Activated CD8-positive, alpha-beta memory T cell treated with anti-CD3 and anti-CD28 coated beads for 1 hour (primary cell): ENCODE data around the gene CPED1.

Experiments
- DNase-seq, 2 donors: peaks; one replicate each; pipeline ENCODE4 v3.0.0-alpha.2; 2020; ENCODE audit warnings: low read depth in 1 of 2; ENCODE audit errors: extremely low read depth in 1 of 2

The CPED1 gene

DNA sequence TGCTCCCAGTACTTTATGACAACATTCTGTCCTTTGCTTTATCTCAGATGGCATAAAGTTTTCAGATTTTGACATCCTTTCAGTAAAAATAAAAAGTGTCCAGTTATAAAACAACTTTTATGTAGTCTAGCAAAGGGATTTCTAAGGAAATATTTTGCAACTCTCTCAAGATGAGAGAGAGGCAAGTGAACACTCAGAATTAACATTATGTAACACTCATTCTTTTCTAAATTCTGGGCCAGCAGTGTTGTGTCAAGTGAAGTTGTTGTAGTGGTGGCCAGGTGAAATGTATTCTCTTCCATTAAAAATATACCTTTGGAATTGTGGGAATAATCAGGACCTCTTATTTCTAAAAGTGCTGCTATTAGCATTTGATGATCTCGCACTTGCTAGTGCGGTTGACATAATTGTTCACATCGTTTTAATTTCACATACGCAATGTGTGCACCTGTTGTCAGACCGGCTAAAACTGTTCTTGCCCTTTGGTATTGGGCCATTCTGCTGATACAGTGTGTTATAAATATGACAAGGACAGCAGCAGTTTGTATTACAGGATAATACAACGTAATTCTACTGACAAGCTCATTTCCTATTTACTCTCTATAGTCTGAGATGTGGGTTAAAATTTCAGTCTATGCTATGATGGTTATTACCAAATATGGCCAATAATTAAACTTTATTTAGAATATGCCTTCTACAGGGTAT lies 23.8 kb downstream of the CPED1 start:
- DNase-seq, result no peak

GRCh38 chr7:121012919-121013318 lies 24.4 kb downstream of the CPED1 start:
- no peak for DNase-seq

DNA sequence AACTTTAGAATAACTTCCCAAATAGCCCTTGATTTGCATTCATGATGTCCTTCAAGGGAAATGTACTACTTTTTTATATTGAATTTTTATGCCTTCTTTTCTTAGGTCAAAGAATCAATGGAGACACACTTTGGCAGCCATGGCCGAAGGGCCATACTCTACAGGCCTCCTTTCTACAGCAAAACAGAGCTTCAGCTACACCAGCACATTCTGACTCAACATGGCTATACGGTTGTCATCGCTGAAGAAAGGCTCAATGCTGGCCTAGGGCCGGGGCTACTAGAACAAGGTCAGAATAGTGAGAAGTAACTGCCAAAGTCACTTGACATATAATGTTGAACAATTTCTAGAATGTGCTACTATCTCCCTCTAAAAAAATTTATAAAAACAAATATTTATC lies 27.0 kb downstream of the CPED1 start:
- DNase-seq, result no peak

- no peak for DNase-seq
These were observed 28.5 kb downstream of the CPED1 start for GRCh38 chr7:121016966-121017365.

DNA sequence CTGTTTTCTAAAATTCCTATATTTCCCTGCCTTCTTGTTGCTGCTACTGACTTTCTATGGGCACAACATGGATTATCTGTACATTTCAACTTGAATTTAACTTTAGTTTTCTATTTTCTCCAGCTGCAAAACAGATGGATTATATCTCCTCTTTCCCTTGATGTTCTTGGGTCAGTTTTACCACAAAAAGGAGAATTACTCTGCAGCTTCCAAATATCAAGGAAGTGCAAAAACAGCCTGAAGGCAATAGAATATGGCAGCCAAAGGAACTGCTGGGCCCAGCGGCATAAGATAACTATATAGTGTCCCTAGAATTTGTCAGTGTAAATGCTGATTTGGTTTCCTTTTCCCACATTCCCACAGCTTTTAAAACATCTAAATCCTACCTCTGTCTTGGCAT lies 29.1 kb downstream of the CPED1 start:
- DNase-seq, result no peak

DNA sequence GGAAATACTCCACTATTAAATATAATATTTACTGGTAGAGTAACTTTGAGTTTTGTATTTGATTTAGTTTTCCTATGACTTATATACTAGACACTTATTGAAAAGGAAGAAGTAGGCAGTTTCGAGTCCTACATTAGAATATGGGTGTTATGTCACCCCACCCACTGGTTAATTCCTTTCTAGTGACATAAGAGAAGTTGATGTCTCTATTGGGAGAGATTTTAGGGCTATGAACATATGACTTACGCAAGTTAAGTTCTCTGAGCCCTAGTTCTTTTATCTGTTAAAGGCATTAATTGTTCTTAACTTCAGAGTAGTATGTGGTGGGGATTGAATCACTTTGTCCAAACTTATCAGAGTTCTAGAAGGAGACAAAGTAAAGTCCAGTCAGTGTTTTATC lies 30.5 kb downstream of the CPED1 start:
- no peak for DNase-seq

GRCh38 chr7:121020249-121020988 lies 31.9 kb downstream of the CPED1 start:
- no peak for DNase-seq

DNA sequence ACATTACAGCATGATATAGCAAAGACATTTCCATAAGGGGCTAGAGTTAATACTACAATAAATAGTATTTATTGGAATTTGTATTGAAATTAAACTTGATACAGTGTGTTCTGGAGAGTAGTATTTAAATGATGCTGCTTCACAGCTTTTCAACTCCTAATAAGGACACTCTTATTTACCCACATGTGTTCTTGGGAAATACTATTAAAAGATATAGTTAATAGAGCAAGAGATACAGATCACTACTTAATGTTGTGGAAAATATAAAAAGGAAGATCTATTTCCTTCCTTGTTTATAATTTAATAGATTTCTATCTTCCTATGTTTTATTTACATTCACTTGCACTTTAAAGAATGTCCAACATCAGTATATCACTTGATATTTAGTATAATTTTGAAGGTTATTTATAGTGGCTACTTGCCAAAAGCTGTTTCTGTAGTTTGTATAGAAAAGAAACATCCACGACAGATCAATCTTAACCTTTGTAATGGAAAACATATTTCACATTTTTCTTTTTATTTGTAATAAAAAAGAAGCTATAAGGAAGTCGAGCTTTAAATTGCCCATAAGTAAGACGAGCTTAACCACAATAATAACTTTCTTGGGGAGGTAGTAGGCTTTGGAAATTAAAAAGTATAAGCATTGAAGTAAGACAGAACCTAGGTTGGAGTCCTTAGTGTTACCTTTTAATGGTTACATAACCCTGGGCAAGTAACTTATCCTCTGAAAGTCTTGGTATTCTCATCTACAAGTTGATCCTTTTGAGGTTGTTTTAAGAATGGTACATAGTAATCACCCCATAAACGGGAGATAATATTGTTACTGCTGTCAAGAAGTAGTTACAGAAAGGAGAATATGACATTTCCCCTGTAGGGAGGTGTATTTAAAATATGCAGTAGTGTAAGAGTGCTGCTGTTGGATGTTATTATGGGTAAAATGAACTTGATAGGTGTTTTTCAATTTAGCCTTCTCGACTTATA lies 32.8 kb downstream of the CPED1 start:
- no peak for DNase-seq

DNA sequence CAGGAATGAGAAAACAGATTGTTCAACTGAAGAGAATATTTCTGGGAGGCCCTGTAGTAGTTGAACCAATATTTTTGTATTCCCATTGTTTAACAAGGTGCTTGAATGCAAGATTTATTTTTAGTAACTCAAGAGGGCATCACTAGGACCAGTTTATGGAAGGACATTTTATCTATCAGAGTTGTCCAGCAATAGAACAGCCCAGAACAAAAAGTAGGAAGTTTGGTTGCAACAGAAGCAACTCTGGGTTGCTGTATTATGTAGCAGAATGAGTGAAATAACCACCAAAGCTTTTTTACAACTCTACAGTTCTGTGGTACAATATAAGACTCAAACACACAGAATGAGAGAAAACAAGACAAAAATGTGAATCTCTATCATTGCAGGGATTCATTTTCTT lies 34.7 kb downstream of the CPED1 start:
- DNase-seq, result no peak

DNA sequence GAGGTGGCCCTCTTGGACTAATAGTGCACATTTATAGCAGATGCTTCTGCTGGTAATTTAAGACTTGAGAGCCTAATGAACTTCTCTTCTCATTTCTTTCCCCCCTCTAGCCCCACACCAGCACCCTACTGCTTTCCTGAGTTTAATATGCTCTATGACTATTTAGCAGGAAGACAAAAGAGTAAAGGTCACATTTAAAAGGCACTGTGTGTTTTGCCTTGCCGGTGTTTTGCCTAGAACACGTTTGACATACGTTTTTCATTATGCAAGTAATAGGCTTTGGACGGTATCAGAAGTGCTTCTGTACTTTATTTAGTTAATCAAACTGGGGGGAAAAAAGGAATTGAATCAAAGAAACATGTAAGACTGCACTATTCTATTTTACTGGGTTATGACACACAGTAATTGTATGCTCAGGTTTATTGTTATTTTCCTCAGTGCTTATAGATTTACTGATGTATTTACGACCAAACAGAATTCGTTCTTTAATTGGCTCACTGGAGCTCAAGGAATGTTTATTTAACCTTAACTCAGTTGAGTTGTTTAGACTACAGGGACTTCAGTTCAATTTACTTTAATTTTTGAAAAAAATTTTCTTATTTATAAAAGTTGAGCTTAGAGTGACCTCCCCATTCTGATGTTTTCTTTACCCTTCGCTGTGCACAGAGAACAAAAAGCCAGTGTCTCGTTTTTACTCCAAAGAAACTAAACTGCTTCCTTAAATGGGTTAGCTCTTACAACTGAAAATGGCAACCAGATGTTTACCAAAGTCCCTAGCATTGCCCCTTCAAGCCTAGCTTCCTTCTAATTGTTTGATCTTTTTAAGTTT lies 35.4 kb downstream of the CPED1 start:
- no peak for DNase-seq

DNA sequence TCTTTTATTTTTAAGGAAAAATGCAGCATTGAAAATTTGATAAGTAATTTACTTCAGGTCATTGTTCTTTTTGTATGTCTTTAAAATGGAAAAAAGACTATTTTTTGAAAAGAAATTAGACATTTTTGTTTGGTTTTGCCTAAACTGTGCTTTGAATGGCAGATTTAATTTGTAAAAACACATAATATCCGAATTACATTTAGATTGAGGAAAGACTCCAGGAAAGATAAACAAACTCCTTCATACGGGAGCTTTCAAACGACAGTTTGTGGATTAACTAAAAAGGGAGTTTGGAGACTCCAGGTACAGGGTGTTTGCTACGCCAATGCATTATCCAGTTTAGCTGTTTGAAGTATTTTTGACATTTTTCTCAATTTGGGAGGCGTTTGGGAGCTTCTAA lies 36.1 kb downstream of the CPED1 start:
- no peak for DNase-seq

GRCh38 chr7:121026159-121026558 lies 37.6 kb downstream of the CPED1 start:
- no peak for DNase-seq

- DNase-seq, result no peak
These were observed 38.1 kb downstream of the CPED1 start for GRCh38 chr7:121026577-121027111.

DNA sequence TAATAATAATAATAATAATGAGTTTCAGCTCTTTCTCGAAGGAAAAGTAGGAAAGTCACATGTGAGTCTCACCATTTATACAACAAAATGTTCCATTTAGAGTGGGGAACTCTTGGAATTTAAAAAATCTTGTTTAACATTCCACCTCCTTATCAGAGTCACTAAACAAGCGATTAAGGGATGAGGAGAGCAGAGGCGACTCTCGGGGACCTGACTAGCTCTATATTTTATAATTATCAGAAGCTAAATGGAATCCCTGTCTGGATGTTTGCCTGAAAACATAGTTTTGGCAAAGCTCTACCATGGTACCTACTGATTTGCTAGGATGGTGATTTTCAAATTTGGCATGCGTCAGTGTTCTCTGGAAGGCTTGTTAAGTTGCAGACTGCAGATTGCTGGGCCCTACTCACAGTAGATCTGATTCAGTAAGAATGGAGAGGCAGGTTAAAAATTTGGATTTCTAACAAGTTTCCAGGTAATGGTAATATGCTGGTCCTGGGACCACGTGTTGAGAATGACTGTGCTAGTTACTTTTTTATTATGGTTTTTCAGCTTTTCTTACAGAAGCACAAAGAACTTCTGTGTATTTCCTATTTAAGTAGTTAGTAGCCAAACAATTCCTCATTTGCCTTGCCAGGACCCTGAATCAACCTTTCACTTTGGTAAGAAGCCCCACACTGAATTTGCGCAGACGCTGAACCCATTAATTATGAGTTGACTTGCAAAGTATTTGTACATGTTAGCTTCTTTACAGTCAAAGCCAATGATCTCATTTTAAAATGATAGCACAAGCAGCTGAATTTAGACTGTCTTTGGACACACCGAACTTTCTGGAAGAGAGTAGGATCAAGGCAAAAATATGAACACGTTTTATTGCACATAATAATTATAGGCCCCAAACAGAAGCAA lies 39.5 kb downstream of the CPED1 start:
- DNase-seq, result no peak

GRCh38 chr7:121029302-121029701 lies 40.8 kb downstream of the CPED1 start:
- no peak for DNase-seq

DNA sequence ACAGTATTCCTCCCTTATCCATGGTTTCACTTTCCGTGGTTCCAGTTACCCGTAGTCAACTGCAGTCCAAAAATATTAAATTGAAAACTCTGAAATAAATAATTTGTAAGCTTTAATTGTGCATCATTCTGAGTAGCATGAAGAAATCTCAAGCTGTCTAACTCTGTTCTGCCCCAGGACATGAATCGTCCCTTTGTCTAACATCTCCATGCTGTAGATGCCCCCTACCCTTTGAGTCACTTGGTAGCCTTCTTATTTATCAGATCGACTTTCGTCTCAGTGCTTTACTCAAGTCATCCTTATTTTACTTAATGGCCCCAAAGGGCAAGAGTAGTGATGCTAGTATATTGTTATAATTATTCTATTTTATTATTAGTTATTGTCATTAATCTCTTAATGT lies 41.8 kb downstream of the CPED1 start:
- DNase-seq, result no peak

DNA sequence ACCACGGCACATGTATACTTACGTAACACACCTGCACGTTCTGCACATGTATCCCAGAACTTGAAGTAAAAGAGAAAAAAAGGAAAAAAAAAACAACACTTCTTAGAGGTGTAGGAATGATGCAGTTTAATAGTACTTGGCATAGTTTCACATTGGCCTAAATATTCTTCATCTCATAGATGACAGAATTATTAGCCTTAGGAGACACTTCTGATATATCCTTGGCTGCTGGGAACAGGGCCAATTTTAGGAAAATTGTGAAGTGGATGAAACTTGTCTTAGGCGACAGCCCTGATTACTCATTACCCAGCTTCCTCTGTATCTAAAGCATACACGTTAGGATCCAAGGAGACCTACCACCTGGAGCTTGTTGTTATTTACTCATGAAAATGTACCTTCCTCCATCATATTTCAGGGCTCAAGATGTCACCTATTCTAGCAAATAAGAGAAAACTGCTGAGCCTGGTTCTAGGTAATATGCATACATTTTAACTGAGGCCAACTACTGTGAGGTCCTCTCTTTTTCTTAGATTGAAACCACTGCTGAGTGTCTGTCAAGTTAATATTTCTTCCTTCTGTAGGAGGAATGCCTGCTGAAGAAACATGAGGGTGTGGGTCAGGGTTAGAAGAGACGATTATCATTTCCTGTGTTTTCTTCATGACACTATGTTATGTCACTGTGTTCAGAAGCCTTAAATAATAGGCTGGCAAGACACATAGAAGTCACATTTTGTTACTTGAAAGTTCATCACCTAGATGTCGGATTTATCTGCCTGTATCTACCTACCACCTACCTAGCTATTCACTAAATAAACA lies 44.3 kb downstream of the CPED1 start:
- no peak for DNase-seq

GRCh38 chr7:121034929-121035328 lies 46.4 kb downstream of the CPED1 start:
- no peak for DNase-seq
